ENCODE data around the gene SUGCT.
"Not testable (repeated sequence)": the region's sequence is repeated elsewhere in the genome, so short reads cannot be mapped to it uniquely, and the experiment has no call there.

SUGCT gene

DNA sequence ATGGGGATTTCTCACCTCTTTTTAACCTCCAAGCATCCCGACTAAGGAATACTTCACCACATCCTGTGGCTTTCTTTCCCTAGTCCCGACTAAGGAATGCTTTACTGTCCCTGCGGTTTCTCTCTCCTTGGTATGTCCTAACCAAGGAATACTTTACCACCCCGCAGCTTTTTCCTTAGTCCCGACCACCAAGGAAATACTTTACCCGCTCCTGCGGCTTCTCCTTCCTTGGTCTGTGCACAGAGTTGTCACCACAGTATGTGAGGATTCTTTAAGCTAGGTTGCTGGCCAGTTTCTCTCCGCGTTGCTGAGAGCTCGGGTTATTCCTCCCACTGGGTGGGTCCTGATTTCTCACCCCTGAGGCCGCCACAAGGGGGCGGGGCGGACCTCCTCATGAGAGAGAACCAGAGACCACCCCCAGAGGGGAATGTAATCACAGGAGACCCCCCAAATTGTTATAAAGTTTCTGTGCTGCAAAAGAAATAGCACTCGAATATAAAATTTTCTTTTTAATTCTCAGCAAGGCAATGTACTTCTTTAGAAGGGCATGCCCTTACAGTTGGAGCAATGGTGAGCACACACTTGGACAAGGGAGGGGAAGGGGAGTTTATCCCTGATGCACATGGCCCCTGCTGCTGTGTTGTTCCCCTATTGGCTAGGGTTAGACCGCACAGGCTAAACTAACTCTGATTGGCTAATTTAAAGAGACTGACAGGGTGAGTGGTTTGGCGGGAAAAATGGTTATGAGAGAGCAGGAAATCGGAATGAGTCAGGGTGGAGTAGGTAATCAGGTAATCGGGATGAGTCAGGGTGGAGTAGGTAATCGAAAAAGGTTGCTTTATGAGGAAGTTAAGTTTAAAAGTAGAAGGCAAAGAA is 12.8 kb downstream of the SUGCT start:
- H3K4me3 ChIP-seq, result no peak overlapping the region
- H4K20me1 ChIP-seq, result no peaks in the 10 kb centered on the region
- H3K4me1 ChIP-seq, result no peaks in the 10 kb centered on the region
- no peaks in the 10 kb centered on the region for H3K36me3 ChIP-seq
- no peaks in the 10 kb centered on the region for H3K27me3 ChIP-seq
- no peak for TF ChIP-seq Cebpa-rat (IDR thresholded peaks at IDR 0.05)
- no peak overlapping the region for H3K27ac ChIP-seq
- no peak overlapping the region for H3K9ac ChIP-seq
- H3K4me2 ChIP-seq, result no peak overlapping the region
- H3K9me3 ChIP-seq (replicated peaks in 1 of 11), result peaks cover 0 to 21% (median 19%) of the 10 kb centered on the region in 11 experiments; a peak in 18 of 22 replicates

- H3K27me3 ChIP-seq, H3K4me2 ChIP-seq, H3K27ac ChIP-seq, H3K4me3 ChIP-seq, H3K4me1 ChIP-seq, H4K20me1 ChIP-seq, H3K36me3 ChIP-seq, H3K9ac ChIP-seq: not testable (repeated sequence)
- H3K9me3 ChIP-seq (replicated peaks in 1 of 11), result peaks cover 0 to 21% (median 19%) of the 10 kb centered on the region in 11 experiments; a peak in 18 of 22 replicates
Observed at GRCh38 chr7:40148247-40148580, 13.4 kb downstream of the SUGCT start.

GRCh38 chr7:40148671-40149070 is 13.9 kb downstream of the SUGCT start:
- H3K4me3 ChIP-seq, result no peak overlapping the region
- H3K9ac ChIP-seq, result no peak overlapping the region
- H3K4me1 ChIP-seq, result no peaks in the 10 kb centered on the region
- H3K27me3 ChIP-seq, result no peaks in the 10 kb centered on the region
- H3K27ac ChIP-seq, result no peak overlapping the region
- H3K36me3 ChIP-seq, result no peaks in the 10 kb centered on the region
- TF ChIP-seq Cebpa-rat (IDR thresholded peaks at IDR 0.05), result no peak
- no peak overlapping the region for H3K4me2 ChIP-seq
- no peaks in the 10 kb centered on the region for H4K20me1 ChIP-seq
- peaks cover 0 to 21% (median 19%) of the 10 kb centered on the region in 11 experiments; a peak in 18 of 22 replicates for H3K9me3 ChIP-seq (replicated peaks in 1 of 11)

DNA sequence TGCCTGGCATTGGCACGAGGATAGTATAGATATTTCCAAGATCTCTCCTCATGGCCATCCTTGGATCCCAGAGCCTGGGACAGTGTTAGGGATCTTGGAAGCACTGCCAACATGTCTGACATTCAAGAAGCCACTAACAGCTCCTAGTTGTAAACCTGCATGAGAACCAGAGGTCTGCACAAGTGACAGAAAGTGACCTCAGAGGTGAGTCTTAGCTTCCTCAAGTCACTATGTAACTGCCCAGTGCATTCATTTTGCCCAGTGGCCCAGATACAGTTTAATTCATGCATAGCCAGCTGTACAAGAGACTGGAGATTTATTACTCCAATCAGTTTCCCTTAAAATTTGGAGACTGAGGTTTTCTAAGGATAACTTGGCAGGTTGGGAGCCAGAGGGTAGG is 16.7 kb downstream of the SUGCT start:
- H3K27me3 ChIP-seq, result no peaks in the 10 kb centered on the region
- no peak for TF ChIP-seq Cebpa-rat (IDR thresholded peaks at IDR 0.05)
- H3K36me3 ChIP-seq, result no peaks in the 10 kb centered on the region
- H3K9me3 ChIP-seq (replicated peaks in 1 of 11), result peaks cover 0 to 15% (median 11%) of the 10 kb centered on the region in 11 experiments; a peak in 17 of 22 replicates
- H3K9ac ChIP-seq, result no peak overlapping the region
- no peak overlapping the region for H3K27ac ChIP-seq
- no peak overlapping the region for H3K4me3 ChIP-seq
- no peak overlapping the region for H3K4me2 ChIP-seq
- no peaks in the 10 kb centered on the region for H4K20me1 ChIP-seq
- H3K4me1 ChIP-seq, result no peaks in the 10 kb centered on the region

- Histone ChIP-seq H4K20me1 (no peaks in the 10 kb centered on the region), H3K4me3 (no peak overlapping the region), H3K4me1 (no peaks in the 10 kb centered on the region), H3K27me3 (no peaks in the 10 kb centered on the region), H3K4me2 (no peak overlapping the region), H3K9me3 (replicated peaks in 1 of 11) (no peaks in the 10 kb centered on the region), H3K36me3 (no peaks in the 10 kb centered on the region), H3K9ac (no peak overlapping the region), H3K27ac (no peak overlapping the region)
- TF ChIP-seq Cebpa-rat (IDR thresholded peaks at IDR 0.05), result no peak
Observed at GRCh38 chr7:40156988-40157387, 22.2 kb downstream of the SUGCT start.

DNA sequence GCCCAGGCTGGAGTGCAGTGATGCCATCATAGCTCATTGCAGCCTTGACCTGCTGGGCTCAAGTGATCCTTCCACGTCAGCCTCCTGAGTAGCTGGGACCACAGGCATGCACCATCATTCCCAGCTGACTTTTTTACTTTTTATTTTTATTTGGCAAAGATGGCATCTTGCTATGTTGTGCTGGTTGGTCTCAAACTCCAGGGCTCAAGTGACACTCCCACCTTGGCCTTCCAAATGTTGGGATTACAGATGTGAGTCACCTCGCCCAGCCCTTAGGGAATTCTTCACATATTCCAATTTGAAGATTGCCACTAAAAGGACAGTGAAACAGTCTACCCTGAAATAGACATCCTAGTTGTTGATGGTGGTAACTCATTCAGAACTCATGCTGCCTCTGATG is 27.7 kb downstream of the SUGCT start:
- H3K4me3 ChIP-seq, result no peak overlapping the region
- H4K20me1 ChIP-seq, result no peaks in the 10 kb centered on the region
- TF ChIP-seq Cebpa-rat (IDR thresholded peaks at IDR 0.05), result no peak
- H3K4me1 ChIP-seq, result no peaks in the 10 kb centered on the region
- H3K9ac ChIP-seq, result no peak overlapping the region
- peaks cover 0 to 2% (median 0%) of the 10 kb centered on the region in 11 experiments; a peak in 1 of 22 replicates for H3K9me3 ChIP-seq (replicated peaks in 1 of 11)
- H3K27me3 ChIP-seq, result no peaks in the 10 kb centered on the region
- no peak overlapping the region for H3K27ac ChIP-seq
- H3K36me3 ChIP-seq, result no peaks in the 10 kb centered on the region
- no peak overlapping the region for H3K4me2 ChIP-seq

DNA sequence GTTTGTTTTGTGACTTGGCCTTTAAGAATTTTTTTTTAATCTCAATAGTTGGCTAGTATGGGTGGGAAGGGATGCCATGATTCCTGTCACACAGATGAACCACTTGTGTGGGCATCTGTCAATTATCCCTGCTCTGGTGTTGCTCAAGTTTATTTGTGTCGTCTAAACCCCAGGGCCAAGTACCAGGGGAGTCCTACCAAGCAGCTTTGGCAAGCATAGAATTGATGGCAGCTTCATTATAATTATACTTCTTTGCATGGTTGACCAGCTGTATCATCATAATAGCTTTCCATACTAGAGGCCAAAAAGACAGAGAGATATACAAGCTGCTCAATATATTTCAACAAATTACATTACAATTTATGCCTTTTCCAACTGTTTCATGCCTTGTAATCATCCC is 30.4 kb downstream of the SUGCT start:
- no peak overlapping the region for H3K9ac ChIP-seq
- H3K4me2 ChIP-seq, result no peak overlapping the region
- H3K27ac ChIP-seq, result no peak overlapping the region
- no peaks in the 10 kb centered on the region for H3K27me3 ChIP-seq
- H3K4me1 ChIP-seq, result no peaks in the 10 kb centered on the region
- H3K4me3 ChIP-seq, result no peak overlapping the region
- H3K36me3 ChIP-seq, result no peaks in the 10 kb centered on the region
- peaks cover 0 to 4% (median 0%) of the 10 kb centered on the region in 11 experiments; a peak in 1 of 22 replicates for H3K9me3 ChIP-seq (replicated peaks in 1 of 11)
- no peak for TF ChIP-seq Cebpa-rat (IDR thresholded peaks at IDR 0.05)
- no peaks in the 10 kb centered on the region for H4K20me1 ChIP-seq

DNA sequence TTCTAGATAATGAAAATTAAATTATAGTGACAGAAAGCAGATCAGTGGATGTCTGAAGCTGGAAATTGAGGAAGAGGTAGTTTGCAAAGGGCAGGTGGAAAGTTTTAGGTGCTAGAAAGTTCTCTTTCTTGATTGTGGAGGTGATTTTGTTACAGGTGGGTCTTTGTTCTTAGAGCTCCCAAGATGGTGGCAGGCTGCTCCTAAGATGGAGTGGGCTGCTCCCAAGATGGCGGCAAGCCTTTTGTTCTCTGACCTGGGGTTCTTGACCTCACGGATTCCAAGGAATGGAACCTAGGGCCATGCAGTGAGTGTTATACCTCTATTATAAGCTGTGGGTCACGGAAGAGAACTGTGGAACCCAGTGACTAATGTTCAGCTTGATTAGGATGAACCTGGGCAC is 32.5 kb downstream of the SUGCT start:
- no peaks in the 10 kb centered on the region for H3K4me1 ChIP-seq
- no peak overlapping the region for H3K4me2 ChIP-seq
- H3K9ac ChIP-seq, result no peak overlapping the region
- H4K20me1 ChIP-seq, result no peaks in the 10 kb centered on the region
- TF ChIP-seq Cebpa-rat (IDR thresholded peaks at IDR 0.05), result no peak
- no peak overlapping the region for H3K27ac ChIP-seq
- no peaks in the 10 kb centered on the region for H3K36me3 ChIP-seq
- H3K27me3 ChIP-seq, result no peaks in the 10 kb centered on the region
- H3K4me3 ChIP-seq, result no peak overlapping the region
- peaks cover 0 to 4% (median 0%) of the 10 kb centered on the region in 11 experiments; a peak in 1 of 22 replicates for H3K9me3 ChIP-seq (replicated peaks in 1 of 11)

DNA sequence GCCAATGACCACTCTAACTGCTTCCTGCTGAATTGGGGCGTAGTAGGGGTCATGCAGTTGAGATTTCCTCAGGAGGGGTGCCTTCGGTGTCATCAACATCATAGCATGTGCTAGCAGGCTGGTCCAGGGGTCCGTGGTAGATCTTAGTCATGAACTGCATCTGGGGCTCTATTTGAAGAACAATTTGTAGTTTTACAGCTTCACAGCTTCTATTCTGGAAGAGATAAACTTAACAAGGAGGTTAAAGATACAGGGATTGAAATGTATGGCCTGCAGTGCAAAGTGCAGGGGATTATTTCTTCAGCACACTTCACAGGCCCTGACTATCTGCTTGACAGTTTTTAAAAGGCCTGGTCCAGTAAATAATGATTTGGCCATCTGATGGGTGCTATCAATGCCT is 33.5 kb downstream of the SUGCT start:
- H3K4me3 ChIP-seq; H3K27ac ChIP-seq; H3K36me3 ChIP-seq; H3K9me3 ChIP-seq (replicated peaks in 1 of 11); H3K9ac ChIP-seq; H3K27me3 ChIP-seq; H3K4me1 ChIP-seq; H3K4me2 ChIP-seq; H4K20me1 ChIP-seq: not testable (repeated sequence)

DNA sequence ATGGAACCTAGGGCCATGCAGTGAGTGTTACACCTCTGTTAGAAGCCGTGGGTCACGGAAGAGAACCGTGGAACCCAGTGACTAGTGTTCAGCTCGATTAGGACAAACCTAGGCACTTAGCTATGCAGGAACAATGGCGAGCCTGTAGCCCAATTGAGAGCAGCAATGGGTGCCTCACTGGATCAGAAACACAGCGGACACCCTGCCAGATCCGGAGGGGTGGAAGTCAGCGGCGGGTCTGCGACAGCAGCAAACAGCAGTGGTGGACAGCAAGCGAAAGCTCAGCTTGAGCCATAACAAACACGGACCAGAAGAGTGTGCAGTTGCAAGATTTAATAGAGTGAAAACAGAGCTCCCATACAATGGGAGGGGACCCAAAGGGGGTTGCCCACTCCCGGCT is 38.3 kb downstream of the SUGCT start:
- H4K20me1 ChIP-seq; H3K27ac ChIP-seq; H3K9ac ChIP-seq; H3K4me3 ChIP-seq; H3K36me3 ChIP-seq; H3K4me2 ChIP-seq; H3K4me1 ChIP-seq; H3K9me3 ChIP-seq (replicated peaks in 1 of 11); H3K27me3 ChIP-seq: not testable (repeated sequence)

- H4K20me1 ChIP-seq; H3K27me3 ChIP-seq; H3K9ac ChIP-seq; H3K4me1 ChIP-seq; H3K4me2 ChIP-seq; H3K36me3 ChIP-seq; H3K27ac ChIP-seq; H3K4me3 ChIP-seq; H3K9me3 ChIP-seq (replicated peaks in 1 of 11): not testable (repeated sequence)
Observed at GRCh38 chr7:40175256-40175655, 40.5 kb downstream of the SUGCT start.
